ENCODE results near the gene FCGR3B. TPM values are rescaled to one million over a fixed set of nuclear protein-coding genes. Genes with fewer than 3 reads are reported as not detected.
"Not testable (repeated sequence)": the region's sequence is repeated elsewhere in the genome, so short reads cannot be mapped to it uniquely, and the experiment has no call there.

FCGR3B gene
- total RNA-seq, 1 donor from 2014 or later: not detected

GRCh38 chr1:161610198-161610597 is 20.8 kb downstream of the FCGR3B start:
- not testable (repeated sequence) for H3K4me3 ChIP-seq (ENCODE audit: insufficient read depth, low read depth, low read length); H3K4me2 ChIP-seq (ENCODE audit: low read length); H3K27me3 Mint-ChIP-seq (ENCODE audit: low read depth, unreplicated experiment); H3K36me3 Mint-ChIP-seq (ENCODE audit: low read depth, unreplicated experiment); H3K27me3 ChIP-seq (ENCODE audit: insufficient read depth, low read length); H3K27ac Mint-ChIP-seq (ENCODE audit: unreplicated experiment); DNase-seq (ENCODE audit: low read depth); H3K4me1 ChIP-seq (ENCODE audit: insufficient read depth, low read length); H3K9me3 Mint-ChIP-seq (ENCODE audit: unreplicated experiment); FAIRE-seq; H3K4me3 Mint-ChIP-seq (ENCODE audit: unreplicated experiment); H3K36me3 ChIP-seq (ENCODE audit: insufficient read depth, low read length); H3K9ac ChIP-seq (ENCODE audit: low read length); H3K27ac ChIP-seq (ENCODE audit: low read depth, low read length); H3K79me2 ChIP-seq (ENCODE audit: insufficient read depth, low read length); H2AFZ ChIP-seq (ENCODE audit: low read depth, low read length); H4K20me1 ChIP-seq (ENCODE audit: insufficient read depth, low read length); H3K9me3 ChIP-seq (ENCODE audit: insufficient read depth, low read depth, low read length); H3K4me1 Mint-ChIP-seq (ENCODE audit: low read depth, unreplicated experiment)

- H3K79me2 ChIP-seq (ENCODE audit: insufficient read depth, low read length); H3K9ac ChIP-seq (ENCODE audit: low read length); H3K27me3 Mint-ChIP-seq (ENCODE audit: low read depth, unreplicated experiment); H3K9me3 Mint-ChIP-seq (ENCODE audit: unreplicated experiment); H3K36me3 Mint-ChIP-seq (ENCODE audit: low read depth, unreplicated experiment); H3K36me3 ChIP-seq (ENCODE audit: insufficient read depth, low read length); H2AFZ ChIP-seq (ENCODE audit: low read depth, low read length); DNase-seq (ENCODE audit: low read depth); H3K9me3 ChIP-seq (ENCODE audit: insufficient read depth, low read depth, low read length); H3K4me3 ChIP-seq (ENCODE audit: insufficient read depth, low read depth, low read length); H3K4me1 Mint-ChIP-seq (ENCODE audit: low read depth, unreplicated experiment); H3K27ac ChIP-seq (ENCODE audit: low read depth, low read length); H3K27ac Mint-ChIP-seq (ENCODE audit: unreplicated experiment); H3K4me1 ChIP-seq (ENCODE audit: insufficient read depth, low read length); H3K27me3 ChIP-seq (ENCODE audit: insufficient read depth, low read length); H3K4me2 ChIP-seq (ENCODE audit: low read length); H3K4me3 Mint-ChIP-seq (ENCODE audit: unreplicated experiment); H4K20me1 ChIP-seq (ENCODE audit: insufficient read depth, low read length); FAIRE-seq: not testable (repeated sequence)
Observed at GRCh38 chr1:161606541-161607336, 24.2 kb downstream of the FCGR3B start.

GRCh38 chr1:161605762-161606540 is 25.0 kb downstream of the FCGR3B start:
- H3K4me3 ChIP-seq (ENCODE audit: insufficient read depth, low read depth, low read length); H3K27me3 Mint-ChIP-seq (ENCODE audit: low read depth, unreplicated experiment); H3K27ac Mint-ChIP-seq (ENCODE audit: unreplicated experiment); H2AFZ ChIP-seq (ENCODE audit: low read depth, low read length); H3K79me2 ChIP-seq (ENCODE audit: insufficient read depth, low read length); H3K36me3 Mint-ChIP-seq (ENCODE audit: low read depth, unreplicated experiment); H3K9me3 ChIP-seq (ENCODE audit: insufficient read depth, low read depth, low read length); H3K36me3 ChIP-seq (ENCODE audit: insufficient read depth, low read length); H4K20me1 ChIP-seq (ENCODE audit: insufficient read depth, low read length); H3K9me3 Mint-ChIP-seq (ENCODE audit: unreplicated experiment); FAIRE-seq; H3K27ac ChIP-seq (ENCODE audit: low read depth, low read length); H3K9ac ChIP-seq (ENCODE audit: low read length); H3K4me3 Mint-ChIP-seq (ENCODE audit: unreplicated experiment); H3K27me3 ChIP-seq (ENCODE audit: insufficient read depth, low read length); H3K4me1 ChIP-seq (ENCODE audit: insufficient read depth, low read length); H3K4me1 Mint-ChIP-seq (ENCODE audit: low read depth, unreplicated experiment): not testable (repeated sequence)
- H3K4me2 ChIP-seq (ENCODE audit: low read length): peak overlapping the region; percentile 41
- peak; percentile 36 for DNase-seq (ENCODE audit: low read depth)

GRCh38 chr1:161605024-161605423 is 26.0 kb downstream of the FCGR3B start:
- not testable (repeated sequence) for H3K4me3 ChIP-seq (ENCODE audit: insufficient read depth, low read depth, low read length); DNase-seq (ENCODE audit: low read depth); H3K4me3 Mint-ChIP-seq (ENCODE audit: unreplicated experiment); H3K27ac ChIP-seq (ENCODE audit: low read depth, low read length); H3K79me2 ChIP-seq (ENCODE audit: insufficient read depth, low read length); H3K4me1 Mint-ChIP-seq (ENCODE audit: low read depth, unreplicated experiment); H3K4me2 ChIP-seq (ENCODE audit: low read length); H3K36me3 ChIP-seq (ENCODE audit: insufficient read depth, low read length); H3K4me1 ChIP-seq (ENCODE audit: insufficient read depth, low read length); H3K9me3 ChIP-seq (ENCODE audit: insufficient read depth, low read depth, low read length); H3K36me3 Mint-ChIP-seq (ENCODE audit: low read depth, unreplicated experiment); H4K20me1 ChIP-seq (ENCODE audit: insufficient read depth, low read length); H3K27me3 Mint-ChIP-seq (ENCODE audit: low read depth, unreplicated experiment); H3K27ac Mint-ChIP-seq (ENCODE audit: unreplicated experiment); H3K9ac ChIP-seq (ENCODE audit: low read length); H3K27me3 ChIP-seq (ENCODE audit: insufficient read depth, low read length); H3K9me3 Mint-ChIP-seq (ENCODE audit: unreplicated experiment); FAIRE-seq; H2AFZ ChIP-seq (ENCODE audit: low read depth, low read length)

- H3K27ac ChIP-seq (ENCODE audit: low read depth, low read length); H3K4me2 ChIP-seq (ENCODE audit: low read length); H3K4me3 Mint-ChIP-seq (ENCODE audit: unreplicated experiment); H2AFZ ChIP-seq (ENCODE audit: low read depth, low read length); H3K4me3 ChIP-seq (ENCODE audit: insufficient read depth, low read depth, low read length); H3K4me1 ChIP-seq (ENCODE audit: insufficient read depth, low read length); H3K27ac Mint-ChIP-seq (ENCODE audit: unreplicated experiment); H3K4me1 Mint-ChIP-seq (ENCODE audit: low read depth, unreplicated experiment); FAIRE-seq; H3K27me3 Mint-ChIP-seq (ENCODE audit: low read depth, unreplicated experiment); H3K9me3 Mint-ChIP-seq (ENCODE audit: unreplicated experiment); H3K79me2 ChIP-seq (ENCODE audit: insufficient read depth, low read length); H3K9ac ChIP-seq (ENCODE audit: low read length); H3K9me3 ChIP-seq (ENCODE audit: insufficient read depth, low read depth, low read length); H3K36me3 Mint-ChIP-seq (ENCODE audit: low read depth, unreplicated experiment); H3K36me3 ChIP-seq (ENCODE audit: insufficient read depth, low read length); DNase-seq (ENCODE audit: low read depth); H3K27me3 ChIP-seq (ENCODE audit: insufficient read depth, low read length); H4K20me1 ChIP-seq (ENCODE audit: insufficient read depth, low read length): not testable (repeated sequence)
Observed at GRCh38 chr1:161597077-161597476, 33.9 kb downstream of the FCGR3B start.

GRCh38 chr1:161595583-161595982 is 35.4 kb downstream of the FCGR3B start:
- not testable (repeated sequence) for H3K27ac Mint-ChIP-seq (ENCODE audit: unreplicated experiment); H3K4me3 Mint-ChIP-seq (ENCODE audit: unreplicated experiment); H3K4me2 ChIP-seq (ENCODE audit: low read length); H3K9ac ChIP-seq (ENCODE audit: low read length); H3K27me3 Mint-ChIP-seq (ENCODE audit: low read depth, unreplicated experiment); H3K27ac ChIP-seq (ENCODE audit: low read depth, low read length); H3K27me3 ChIP-seq (ENCODE audit: insufficient read depth, low read length); H3K36me3 Mint-ChIP-seq (ENCODE audit: low read depth, unreplicated experiment); H4K20me1 ChIP-seq (ENCODE audit: insufficient read depth, low read length); H3K79me2 ChIP-seq (ENCODE audit: insufficient read depth, low read length); H3K9me3 ChIP-seq (ENCODE audit: insufficient read depth, low read depth, low read length); H3K4me3 ChIP-seq (ENCODE audit: insufficient read depth, low read depth, low read length); DNase-seq (ENCODE audit: low read depth); FAIRE-seq; H3K36me3 ChIP-seq (ENCODE audit: insufficient read depth, low read length); H3K4me1 ChIP-seq (ENCODE audit: insufficient read depth, low read length); H2AFZ ChIP-seq (ENCODE audit: low read depth, low read length); H3K4me1 Mint-ChIP-seq (ENCODE audit: low read depth, unreplicated experiment); H3K9me3 Mint-ChIP-seq (ENCODE audit: unreplicated experiment)
